K562 (cell line): ENCODE data around the gene PRKCE. TPM values are rescaled to one million over a fixed set of nuclear protein-coding genes. Genes with fewer than 3 reads are reported as not detected.

Experiments
- ATAC-seq: fragments of 200-7000 bp; cut with Tn5 transposase; 3 replicates; pipeline ENCODE4 v1.9.1; 2020; ENCODE audit warnings: moderate library complexity
- BruUV-seq: library from RNA; stranded (reverse); fragments of 400-500 nt; replicated peaks from 2 replicates; lab custom pipeline; 2021; lab: Mats Ljungman, UMichigan
- CTCF ChIA-PET: fragments of 300-600 bp; formaldehyde crosslinking; extraction: SDS; loops from one replicate; lab custom pipeline; 2021; ENCODE audit warnings: low intra/inter-chr PET ratio; lab: Yijun Ruan, JAX
- POLR2A ChIA-PET: fragments of 300-600, 350-650 bp; sonication (Branson Sonifier 250); formaldehyde crosslinking; extraction: SDS; loops from one replicate; lab custom pipeline; 2021; ENCODE audit warnings: antibody characterized with exemption, inconsistent platforms; lab: Yijun Ruan, JAX
- DNase-seq, 4 experiments: peaks; one replicate each; pipeline versions ENCODE4 v3.0.0 to v3.0.0-alpha.2; 2011 to 2018; ENCODE audit warnings: low spot score in 3 of 4, mixed read lengths in 3 of 4; ENCODE audit errors: extremely low read depth in 1 of 4
- FAIRE-seq: peaks from 2 replicates; lab custom pipeline; 2011; peaks lifted over from hg19 to GRCh38; lab: Jason Lieb, UNC
- H2AFZ ChIP-seq: 2 replicates; pipeline ENCODE4 v1.6.0; 2011; ENCODE audit warnings: low read depth, low read length, control low read depth, inconsistent platforms
- H3K27ac ChIP-seq: fragments of 200-600 bp; 3 replicates; pipeline ENCODE4 v1.8.0; 2011; ENCODE audit warnings: low read depth, mild to moderate bottlenecking, control low read depth, inconsistent platforms, low read length, moderate library complexity, mixed read lengths; ENCODE audit errors: extremely low read depth
- H3K27me3 ChIP-seq, 2 experiments: fragments of 300-600 bp in 1 of 2; 2 replicates in 1 of 2; 3 replicates in 1 of 2; pipeline versions ENCODE4 v1.6.0 to v1.8.0; 2011; ENCODE audit warnings: inconsistent platforms in 2 of 2, low read length in 2 of 2, mild to moderate bottlenecking in 1 of 2, mixed read lengths in 1 of 2, moderate library complexity in 1 of 2; ENCODE audit not compliant: control insufficient read depth in 2 of 2, insufficient read depth in 2 of 2
- H3K36me3 ChIP-seq: fragments of 300-600 bp; 3 replicates; pipeline ENCODE4 v1.8.0; 2011; ENCODE audit warnings: mild to moderate bottlenecking, low read length, inconsistent platforms; ENCODE audit not compliant: control insufficient read depth, insufficient read depth
- H3K4me1 ChIP-seq, 2 experiments: fragments of 200-600 bp in 1 of 2; replicated peaks in 1 of 2; 2 replicates in 1 of 2; 3 replicates in 1 of 2; pipeline versions ENCODE4 v1.5.1 to v1.8.0; 2011; ENCODE audit warnings: inconsistent platforms in 2 of 2, low read length in 2 of 2, mild to moderate bottlenecking in 1 of 2, mixed read lengths in 1 of 2, moderate library complexity in 1 of 2; ENCODE audit not compliant: control insufficient read depth in 2 of 2, insufficient read depth in 2 of 2
- H3K4me2 ChIP-seq: 2 replicates; pipeline ENCODE4 v1.6.1; 2011; ENCODE audit warnings: low read length, control low read depth, inconsistent platforms, mixed read lengths; ENCODE audit not compliant: insufficient read depth
- H3K4me3 ChIP-seq: fragments of 200-600 bp; sonication (generic), shearing (Covaris generic); 2 replicates; pipeline ENCODE4 v1.5.1; 2016; ENCODE audit warnings: control low read depth, inconsistent platforms
- H3K79me2 ChIP-seq: fragments of 200-600 bp; 3 replicates; pipeline ENCODE4 v1.8.0; 2011; ENCODE audit warnings: low read length, inconsistent platforms; ENCODE audit not compliant: control insufficient read depth, insufficient read depth
- H3K9ac ChIP-seq, 2 experiments: 2 replicates each; pipeline versions ENCODE4 v1.6.0 to v1.6.1; 2011; ENCODE audit warnings: low read depth in 2 of 2, low read length in 2 of 2, control low read depth in 1 of 2, inconsistent platforms in 1 of 2, mild to moderate bottlenecking in 1 of 2, mixed read lengths in 1 of 2; ENCODE audit not compliant: insufficient read depth in 1 of 2
- H3K9me1 ChIP-seq: one replicate; pipeline ENCODE4 v1.6.0; 2011; ENCODE audit warnings: inconsistent platforms, mild to moderate bottlenecking, low read length, moderate library complexity; ENCODE audit not compliant: control insufficient read depth, insufficient read depth
- H3K9me3 ChIP-seq: replicated peaks from 2 replicates; pipeline ENCODE4 v1.5.1; 2011; ENCODE audit warnings: low read depth, low read length, inconsistent platforms; ENCODE audit not compliant: control insufficient read depth, insufficient read depth
- H4K20me1 ChIP-seq: replicated peaks from 2 replicates; pipeline ENCODE4 v1.6.1; 2011; ENCODE audit warnings: low read length, inconsistent platforms, mixed read lengths; ENCODE audit not compliant: control insufficient read depth, insufficient read depth
- HDAC1 ChIP-seq, 2 experiments: fragments of 450-650 bp; IDR thresholded peaks; 2 replicates each; pipeline ENCODE4 v1.6.1; 2016 to 2017; ENCODE audit warnings: inconsistent platforms in 1 of 2, mild to moderate bottlenecking in 1 of 2, moderate library complexity in 1 of 2
- KLF10 ChIP-seq: fragments of 250-450 bp; sonication (Bioruptor Pico); IDR thresholded peaks from 2 replicates; pipeline ENCODE4 v1.6.1; 2021; ENCODE audit warnings: matching md5 sums
- MECOM ChIP-seq: fragments of 250-450 bp; sonication (Bioruptor Pico); IDR thresholded peaks from 2 replicates; pipeline ENCODE4 v1.8.0; 2022; ENCODE audit warnings: inconsistent platforms
- NR3C1 ChIP-seq: sonication (generic); formaldehyde crosslinking; IDR thresholded peaks from 2 replicates; pipeline ENCODE4 v1.8.1; 2022; ENCODE audit warnings: missing genetic modification reagents
- PCBP1 ChIP-seq: fragments of 200-400 bp; formaldehyde crosslinking; IDR thresholded peaks from 2 replicates; pipeline ENCODE4 v1.6.1; 2018; ENCODE audit warnings: mild to moderate bottlenecking, low read depth, low read length; ENCODE audit not compliant: poor library complexity, severe bottlenecking
- RUNX1 ChIP-seq: sonication (generic); IDR thresholded peaks from 2 replicates; pipeline ENCODE4 v1.6.1; 2016; ENCODE audit warnings: antibody characterized with exemption, low read depth
- XRCC4 ChIP-seq: IDR thresholded peaks from one replicate; pipeline ENCODE4 v1.6.1; 2011; ENCODE audit not compliant: insufficient read depth, insufficient read length; ENCODE audit errors: extremely low read depth
- WGBS: fragments of 100-300 bp; shearing (Covaris generic); methylation state at CpG from one replicate; pipeline ENCODE4 v1.1.6; 2016; ENCODE audit warnings: low coverage, mixed read lengths; ENCODE audit not compliant: insufficient coverage; ENCODE audit errors: missing lambda C conversion rate; 5-methylcytosine and 5-hydroxymethylcytosine counted together
- in situ Hi-C: fragments of 300-500 bp; cut with MboI; formaldehyde crosslinking; loops from 4 replicates; pipeline ENCODE4 v1.15.0; 2018; ENCODE audit warnings: inconsistent platforms, mixed read lengths
- intact Hi-C: fragments of 100-400 bp; cut with micrococcal nuclease; formaldehyde crosslinking; loops from 2 replicates; pipeline ENCODE4 v1.14.2; 2022
- polyA plus RNA-seq, 8 experiments: library from polyadenylated mRNA; depleted of rRNA in 4 of 8; stranded (reverse) in 5 of 8; unstranded in 3 of 8; fragments of >200 nt; fragmentation: Nextera tagmentation in 2 of 8; fragmentation: Illumina TruSeq in 1 of 8; extraction: Ambion mirVana in 2 of 8; extraction: Trizol in 1 of 8; gene quantifications; 2 replicates each; pipeline versions ENCODE4 v1.2.1 to v1.2.3, GENCODE V29; 2011 to 2014; ENCODE audit warnings: inconsistent platforms in 1 of 8, missing spikeins in 1 of 8
- total RNA-seq, 7 experiments: library from RNA; depleted of rRNA in 6 of 7; stranded (reverse); fragments of >200 nt in 6 of 7; fragmentation: Illumina TruSeq in 2 of 7; extraction: Trizol in 2 of 7; gene quantifications; 2 replicates each; pipeline versions ENCODE4 v1.2.1 to v1.2.3, GENCODE V29; 2011 to 2021; ENCODE audit warnings: low replicate concordance in 1 of 7
- TF ChIP-seq, protein P1 (sequence below): fragments of 250-450 bp; sonication (Bioruptor Pico); IDR thresholded peaks from 2 replicates; pipeline ENCODE4 v1.5.1; 2021; ENCODE audit warnings: mild to moderate bottlenecking

The PRKCE gene
- total and polyA plus RNA-seq, 9 of the 15 experiments (the other 6 are each of a cell fraction or from before 2014, with no cell fraction given): 0.06 to 1.0 (median 0.22) TPM; not detected in 1

GRCh38 chr2:45919711-45920111 is 268.2 kb downstream of the PRKCE start:
- Histone ChIP-seq H3K27me3 (peaks cover 0 to 30% of the 10 kb centered on the region in 2 experiments; a peak in 3 of 5 replicates), H3K4me1 (no peaks in the 10 kb centered on the region), H3K4me2 (no peak overlapping the region), H3K9me1 (no peaks in the 10 kb centered on the region), H3K9me3 (no peaks in the 10 kb centered on the region), H3K79me2 (no peaks in the 10 kb centered on the region), H3K9ac (no peak overlapping the region), H3K36me3 (no peaks in the 10 kb centered on the region), H4K20me1 (no peaks in the 10 kb centered on the region; the same call in 1 of the 2 replicates), H3K27ac (no peak overlapping the region), H2AFZ (no peak overlapping the region), H3K4me3 (no peak overlapping the region)
- TF ChIP-seq HDAC1 (IDR thresholded peaks at IDR 0.05) (no peak), XRCC4 (no peak), KLF10 (CRISPR knock-in tag) (no peak), MECOM (no peak), RUNX1 (no peak), PCBP1 (no peak), NR3C1 (CRISPR knock-in tag) (no peak)
- TF ChIP-seq, protein P1, sequence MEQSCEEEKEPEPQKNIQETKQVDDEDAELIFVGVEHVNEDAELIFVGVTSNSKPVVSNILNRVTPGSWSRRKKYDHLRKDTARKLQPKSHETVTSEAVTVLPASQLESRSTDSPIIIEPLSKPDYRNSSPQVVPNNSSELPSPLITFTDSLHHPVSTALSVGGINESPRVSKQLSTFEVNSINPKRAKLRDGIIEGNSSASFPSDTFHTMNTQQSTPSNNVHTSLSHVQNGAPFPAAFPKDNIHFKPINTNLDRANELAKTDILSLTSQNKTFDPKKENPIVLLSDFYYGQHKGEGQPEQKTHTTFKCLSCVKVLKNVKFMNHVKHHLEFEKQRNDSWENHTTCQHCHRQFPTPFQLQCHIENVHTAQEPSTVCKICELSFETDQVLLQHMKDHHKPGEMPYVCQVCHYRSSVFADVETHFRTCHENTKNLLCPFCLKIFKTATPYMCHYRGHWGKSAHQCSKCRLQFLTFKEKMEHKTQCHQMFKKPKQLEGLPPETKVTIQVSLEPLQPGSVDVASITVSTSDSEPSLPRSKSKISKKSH (CRISPR knock-in tag): no peak
- no TSS peak for BruUV-seq
- in situ Hi-C loops (no loop called here), intact Hi-C loops (no loop called here)
- no peak for DNase-seq
- POLR2A ChIA-PET: no interaction called here
- FAIRE-seq: no peak
- ATAC-seq: no peak
- CTCF ChIA-PET: no interaction called here
- WGBS: 0% methylated on average over 3 of the region's 3 CpGs
